Fibroblast of villous mesenchyme (primary cell): ENCODE results near the gene CRHR2. TPM values are rescaled to one million over a fixed set of nuclear protein-coding genes. Genes with fewer than 3 reads are reported as not detected.

Experiments used
- DNase-seq: peaks from one replicate; pipeline ENCODE4 v3.0.0-alpha.2; 2010; ENCODE audit warnings: low read depth
- H3K4me3 ChIP-seq: 2 replicates; pipeline ENCODE4 v1.5.1; 2011; ENCODE audit warnings: low read depth, mild to moderate bottlenecking, low read length
- CTCF ChIP-seq: IDR thresholded peaks from 2 replicates; pipeline ENCODE4 v1.5.1; 2012; ENCODE audit warnings: low read depth, mild to moderate bottlenecking, low read length; ENCODE audit not compliant: insufficient read depth
- total RNA-seq: library from RNA; depleted of rRNA; stranded (reverse); fragments of >200 nt; gene quantifications from 2 replicates; pipeline ENCODE4 v1.2.3, GENCODE V29; 2012

Gene CRHR2
- total RNA-seq, 1 donor = not detected

- DNase-seq = no peak
- no peak for TF ChIP-seq CTCF
- H3K4me3 ChIP-seq = no peak overlapping the region
These were observed 77.4 kb downstream of the CRHR2 start for GRCh38 chr7:30604901-30605300.

Other genes with a start within 250 kb of the CRHR2 start
- gene NOD1, start 203.7 kb downstream of the CRHR2 start, total RNA-seq = 3.9 and 4.8 TPM in 2 replicates
- gene GGCT, start 177.6 kb downstream of the CRHR2 start, total RNA-seq = 18.1 and 20.3 TPM in 2 replicates
- gene GARS1, start 87.6 kb downstream of the CRHR2 start, total RNA-seq = 287 and 523 TPM in 2 replicates
- 15.8 and 48.4 TPM in 2 replicates for gene INMT, start 69.7 kb upstream of the CRHR2 start, total RNA-seq
- gene MINDY4, start 89.0 kb upstream of the CRHR2 start, total RNA-seq = 11.0 and 17.3 TPM in 2 replicates
- gene AQP1, start 229.4 kb upstream of the CRHR2 start, total RNA-seq = 11.9 and 25.0 TPM in 2 replicates